Measurements from ENCODE around the gene DNAJC6.

- TF ChIP-seq CTCF (conservative IDR thresholded peaks at IDR 0.05; ENCODE audit: low read length) (no peak), EZH2phosphoT487 (IDR thresholded peaks at IDR 0.05; ENCODE audit: borderline replicate concordance) (no peak)
These were observed 69.1 kb downstream of the DNAJC6 start for GRCh38 chr1:65378247-65378946.
